HepG2 (cell line): ENCODE measurements around the gene TMEM196. TPM values are rescaled to one million over a fixed set of nuclear protein-coding genes. Genes with fewer than 3 reads are reported as not detected.

Source experiments
- ATAC-seq: fragments of 200-7000 bp; cut with Tn5 transposase; 3 replicates; pipeline ENCODE4 v1.9.1; 2020; ENCODE audit warnings: mild to moderate bottlenecking, moderate library complexity
- BruUV-seq: library from RNA; stranded (reverse); fragments of 400-500 nt; replicated peaks from 2 replicates; lab custom pipeline; 2021; lab: Mats Ljungman, UMichigan
- CTCF ChIA-PET: fragments of 300-600 bp; formaldehyde crosslinking; extraction: SDS; loops from one replicate; lab custom pipeline; 2021; ENCODE audit warnings: low total read pairs, inconsistent platforms, low intra/inter-chr PET ratio; lab: Yijun Ruan, JAX
- POLR2A ChIA-PET: fragments of 350-600 bp; sonication (Branson Sonifier 250); formaldehyde crosslinking; loops from one replicate; lab custom pipeline; 2020; ENCODE audit warnings: antibody characterized with exemption, inconsistent platforms; lab: Yijun Ruan, JAX
- DNase-seq: peaks from one replicate; pipeline ENCODE4 v3.0.0-alpha.2; 2015; ENCODE audit warnings: low spot score
- FAIRE-seq: peaks from 3 replicates; lab custom pipeline; 2011; peaks lifted over from hg19 to GRCh38; lab: Jason Lieb, UNC
- H2AFZ ChIP-seq: one replicate; pipeline ENCODE4 v1.6.1; 2011; ENCODE audit warnings: low read length, inconsistent platforms
- H3K27ac ChIP-seq: fragments of 300-600 bp; 3 replicates; pipeline ENCODE4 v1.8.0; 2011; ENCODE audit warnings: mixed run types, mild to moderate bottlenecking, mixed read lengths, low read length, inconsistent platforms; ENCODE audit not compliant: insufficient read depth; ENCODE audit errors: extremely low read length
- H3K27me3 ChIP-seq, 2 experiments: fragments of 200-600 bp in 1 of 2; 2 replicates in 1 of 2; 3 replicates in 1 of 2; pipeline versions ENCODE4 v1.6.0 to v1.8.0; 2011; ENCODE audit warnings: low read length in 2 of 2, mild to moderate bottlenecking in 2 of 2, moderate library complexity in 2 of 2, inconsistent platforms in 1 of 2; ENCODE audit not compliant: insufficient read depth in 2 of 2, control insufficient read depth in 1 of 2
- H3K36me3 ChIP-seq, 2 experiments: fragments of 200-600 bp in 1 of 2; replicated peaks in 1 of 2; 2 replicates in 1 of 2; 3 replicates in 1 of 2; pipeline versions ENCODE4 v1.5.1 to v1.8.0; 2011; ENCODE audit warnings: low read length in 2 of 2, inconsistent platforms in 1 of 2; ENCODE audit not compliant: insufficient read depth in 2 of 2, control insufficient read depth in 1 of 2
- H3K4me1 ChIP-seq: 2 replicates; pipeline ENCODE4 v1.5.1; 2012; ENCODE audit warnings: low read length, inconsistent platforms; ENCODE audit not compliant: insufficient read depth
- H3K4me2 ChIP-seq: 2 replicates; pipeline ENCODE4 v1.6.0; 2011; ENCODE audit warnings: low read depth, low read length, inconsistent platforms
- H3K4me3 ChIP-seq, 3 experiments: fragments of 200-600 bp in 1 of 3; sonication (generic), shearing (Covaris generic) in 1 of 3; replicated peaks in 1 of 3; 2 replicates each; pipeline ENCODE4 v1.5.1; 2011 to 2016; ENCODE audit warnings: low read length in 3 of 3, inconsistent platforms in 2 of 3, low read depth in 2 of 3, mild to moderate bottlenecking in 2 of 3, control low read depth in 1 of 3, mixed read lengths in 1 of 3; ENCODE audit not compliant: insufficient read depth in 1 of 3
- H3K79me2 ChIP-seq: one replicate; pipeline ENCODE4 v1.6.1; 2011; ENCODE audit warnings: low read length, inconsistent platforms; ENCODE audit not compliant: insufficient read depth
- H3K9ac ChIP-seq: 2 replicates; pipeline ENCODE4 v1.6.0; 2011; ENCODE audit warnings: mild to moderate bottlenecking, low read depth, low read length, inconsistent platforms; ENCODE audit not compliant: insufficient read depth
- H3K9me3 ChIP-seq: 2 replicates; pipeline ENCODE4 v1.5.1; 2012; ENCODE audit warnings: mild to moderate bottlenecking, low read length
- H4K20me1 ChIP-seq: 2 replicates; pipeline ENCODE4 v1.6.0; 2011; ENCODE audit warnings: inconsistent platforms, mild to moderate bottlenecking, low read length, moderate library complexity; ENCODE audit not compliant: insufficient read depth
- ETV5 ChIP-seq: IDR thresholded peaks from 2 replicates; pipeline ENCODE4 v1.6.1; 2018; ENCODE audit warnings: missing biosample characterization, missing genetic modification reagents, inconsistent platforms, borderline replicate concordance
- JUND ChIP-seq: sonication (generic); formaldehyde crosslinking; IDR thresholded peaks from 2 replicates; pipeline ENCODE4 v1.8.0; 2022; ENCODE audit warnings: mild to moderate bottlenecking, missing genetic modification reagents
- KDM5B ChIP-seq: sonication (generic); formaldehyde crosslinking; IDR thresholded peaks from 2 replicates; pipeline ENCODE4 v1.4.0; 2020; ENCODE audit warnings: missing genetic modification reagents, mild to moderate bottlenecking, borderline replicate concordance
- LCORL ChIP-seq, 2 experiments: fragments of 450-650 bp in 1 of 2; sonication (generic) in 1 of 2; formaldehyde crosslinking in 1 of 2; IDR thresholded peaks; 2 replicates each; pipeline versions ENCODE4 v1.5.0 to v1.6.1; 2017 to 2020; ENCODE audit warnings: antibody characterized with exemption in 1 of 2, missing genetic modification reagents in 1 of 2
- MEF2D ChIP-seq: sonication (generic); formaldehyde crosslinking; IDR thresholded peaks from 2 replicates; pipeline ENCODE4 v1.5.1; 2020; ENCODE audit warnings: mild to moderate bottlenecking, missing genetic modification reagents
- TBL1XR1 ChIP-seq: fragments of 150-350 bp; IDR thresholded peaks from 2 replicates; pipeline ENCODE4 v1.6.1; 2014; ENCODE audit warnings: borderline replicate concordance, low read length; ENCODE audit not compliant: partially characterized antibody
- YEATS2 ChIP-seq: sonication (generic); formaldehyde crosslinking; IDR thresholded peaks from 2 replicates; pipeline ENCODE4 v1.4.0; 2020; ENCODE audit warnings: missing genetic modification reagents, borderline replicate concordance
- ZBTB7A ChIP-seq: sonication (generic); formaldehyde crosslinking; IDR thresholded peaks from 2 replicates; pipeline ENCODE4 v1.8.0; 2022; ENCODE audit warnings: mild to moderate bottlenecking, missing genetic modification reagents
- ZFX ChIP-seq: sonication (generic); formaldehyde crosslinking; IDR thresholded peaks from 2 replicates; pipeline ENCODE4 v1.4.0; 2020; ENCODE audit warnings: mild to moderate bottlenecking, low read depth, missing genetic modification reagents, moderate library complexity
- ZFYVE20 ChIP-seq: sonication (generic); formaldehyde crosslinking; IDR thresholded peaks from 2 replicates; pipeline ENCODE4 v1.8.0; 2023; ENCODE audit warnings: low read depth, mild to moderate bottlenecking, moderate library complexity, missing genetic modification reagents, borderline replicate concordance
- ZNF20 ChIP-seq: sonication (generic); formaldehyde crosslinking; IDR thresholded peaks from 2 replicates; pipeline ENCODE4 v1.4.0; 2020; ENCODE audit warnings: mild to moderate bottlenecking, moderate library complexity, missing genetic modification reagents
- ZNF556 ChIP-seq: sonication (generic); formaldehyde crosslinking; IDR thresholded peaks from 2 replicates; pipeline ENCODE4 v1.4.0; 2020; ENCODE audit warnings: mild to moderate bottlenecking, missing genetic modification reagents, borderline replicate concordance
- ZNF598 ChIP-seq: sonication (generic); formaldehyde crosslinking; IDR thresholded peaks from 2 replicates; pipeline ENCODE4 v1.5.1; 2020; ENCODE audit warnings: mild to moderate bottlenecking, missing genetic modification reagents, borderline replicate concordance
- ZNF615 ChIP-seq: sonication (generic); formaldehyde crosslinking; IDR thresholded peaks from 2 replicates; pipeline ENCODE4 v1.5.0; 2020; ENCODE audit warnings: mild to moderate bottlenecking, missing genetic modification reagents, borderline replicate concordance
- ZNF737 ChIP-seq: sonication (generic); formaldehyde crosslinking; IDR thresholded peaks from 2 replicates; pipeline ENCODE4 v1.5.0; 2020; ENCODE audit warnings: missing genetic modification reagents, mild to moderate bottlenecking, borderline replicate concordance
- WGBS: methylation state at CpG from one replicate; pipeline ENCODE4 v1.1.6; 2017; ENCODE audit warnings: low lambda C conversion rate; 5-methylcytosine and 5-hydroxymethylcytosine counted together
- in situ Hi-C: cut with HindIII; loops from 2 replicates; pipeline ENCODE4 v1.10.0; 2017; ENCODE audit warnings: low pct_unique_long_range_greater_than_20kb; ENCODE audit not compliant: extremely low pct_ligation_motif_present
- intact Hi-C: fragments of 100-400 bp; cut with micrococcal nuclease; formaldehyde crosslinking; loops from one replicate; pipeline ENCODE4 v1.10.0; 2022; ENCODE audit not compliant: unreplicated experiment
- polyA plus RNA-seq, 8 experiments: library from polyadenylated mRNA; depleted of rRNA in 3 of 8; stranded (reverse) in 7 of 8; unstranded in 1 of 8; fragments of >200 nt; fragmentation: Illumina TruSeq in 4 of 8; extraction: Trizol in 4 of 8; gene quantifications; 2 replicates each; pipeline versions ENCODE4 v1.2.1 to v1.2.3, GENCODE V29; 2011 to 2016; ENCODE audit warnings: low read depth in 4 of 8, missing spikeins in 1 of 8, mixed read lengths in 1 of 8; ENCODE audit not compliant: insufficient read depth in 1 of 8
- total RNA-seq, 5 experiments: library from RNA; depleted of rRNA; stranded (reverse); fragments of >200 nt; fragmentation: Illumina TruSeq; extraction: Trizol; gene quantifications; 2 replicates each; pipeline ENCODE4 v1.2.3, GENCODE V29; 2016; ENCODE audit warnings: low read depth in 1 of 5
- TF ChIP-seq, protein P1 (sequence below): sonication (generic); formaldehyde crosslinking; IDR thresholded peaks from 2 replicates; pipeline ENCODE4 v1.4.0; 2020; ENCODE audit warnings: missing genetic modification reagents
- TF ChIP-seq, protein P2 (sequence below): sonication (generic); formaldehyde crosslinking; IDR thresholded peaks from 2 replicates; pipeline ENCODE4 v1.4.0; 2020; ENCODE audit warnings: mild to moderate bottlenecking, missing genetic modification reagents

Gene TMEM196
- total and polyA plus RNA-seq, 2 of the 13 experiments (the other 11 are each of a cell fraction or from before 2014, with no cell fraction given), result not detected

DNA sequence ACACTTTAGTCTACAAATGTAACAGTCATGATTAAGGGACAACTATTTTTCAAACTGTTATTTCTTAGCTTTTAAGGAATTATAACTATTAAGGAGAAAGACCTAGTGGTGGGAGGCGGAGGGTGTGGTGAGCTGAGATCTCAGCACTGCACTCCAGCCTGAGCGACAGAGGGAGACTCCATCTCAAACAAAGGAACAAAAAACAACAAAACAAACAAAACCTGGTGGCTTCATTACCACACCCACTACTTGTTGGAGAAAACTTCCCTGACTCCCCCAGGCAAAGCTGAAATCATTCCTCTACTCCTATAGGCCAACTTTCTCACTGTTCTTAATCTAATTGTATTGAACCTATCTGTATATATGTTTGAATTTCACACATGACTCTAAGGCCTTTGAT lies 67.8 kb downstream of the TMEM196 start:
- Histone ChIP-seq H3K79me2 (peaks cover 42% of the 10 kb centered on the region), H3K4me2 (no peak overlapping the region), H3K27me3 (peaks cover 0 to 6% of the 10 kb centered on the region in 2 experiments; a peak in 1 of 5 replicates), H3K4me1 (peaks cover 45% of the 10 kb centered on the region), H3K9me3 (no peaks in the 10 kb centered on the region), H3K9ac (no peak overlapping the region), H4K20me1 (no peaks in the 10 kb centered on the region; the same call in 1 of the 2 replicates), H3K4me3 (no peak overlapping the region), H3K36me3 (peaks cover 1 to 7% of the 10 kb centered on the region in 2 experiments; a peak in 2 of 5 replicates), H2AFZ (no peak overlapping the region), H3K27ac (no peak overlapping the region)
- no peak for DNase-seq
- CTCF ChIA-PET, result no interaction called here
- FAIRE-seq, result no peak
- ATAC-seq, result no peak
- in situ Hi-C loops (no loop called here), intact Hi-C loops (loop anchor here (5.0 kb wide), 1 partner anchor 517 kb away; no protein-coding TSS in a partner anchor)
- WGBS, result 80% methylated on average over 2 of the region's 2 CpGs
- BruUV-seq, result no TSS peak
- TF ChIP-seq ETV5 (no peak), ZFYVE20 (CRISPR knock-in tag) (no peak), JUND (CRISPR knock-in tag) (no peak), ZNF556 (CRISPR knock-in tag) (no peak), ZNF20 (CRISPR knock-in tag) (no peak), MEF2D (CRISPR knock-in tag) (no peak), TBL1XR1 (no peak), ZNF598 (CRISPR knock-in tag) (no peak), YEATS2 (CRISPR knock-in tag) (no peak), KDM5B (no peak), LCORL (IDR thresholded peaks at IDR 0.05) (no peak), LCORL (CRISPR knock-in tag; IDR thresholded peaks at IDR 0.05) (no peak), ZFX (no peak), ZNF615 (no peak), ZNF737 (CRISPR knock-in tag) (no peak), ZBTB7A (CRISPR knock-in tag) (no peak)
- TF ChIP-seq, protein P1, sequence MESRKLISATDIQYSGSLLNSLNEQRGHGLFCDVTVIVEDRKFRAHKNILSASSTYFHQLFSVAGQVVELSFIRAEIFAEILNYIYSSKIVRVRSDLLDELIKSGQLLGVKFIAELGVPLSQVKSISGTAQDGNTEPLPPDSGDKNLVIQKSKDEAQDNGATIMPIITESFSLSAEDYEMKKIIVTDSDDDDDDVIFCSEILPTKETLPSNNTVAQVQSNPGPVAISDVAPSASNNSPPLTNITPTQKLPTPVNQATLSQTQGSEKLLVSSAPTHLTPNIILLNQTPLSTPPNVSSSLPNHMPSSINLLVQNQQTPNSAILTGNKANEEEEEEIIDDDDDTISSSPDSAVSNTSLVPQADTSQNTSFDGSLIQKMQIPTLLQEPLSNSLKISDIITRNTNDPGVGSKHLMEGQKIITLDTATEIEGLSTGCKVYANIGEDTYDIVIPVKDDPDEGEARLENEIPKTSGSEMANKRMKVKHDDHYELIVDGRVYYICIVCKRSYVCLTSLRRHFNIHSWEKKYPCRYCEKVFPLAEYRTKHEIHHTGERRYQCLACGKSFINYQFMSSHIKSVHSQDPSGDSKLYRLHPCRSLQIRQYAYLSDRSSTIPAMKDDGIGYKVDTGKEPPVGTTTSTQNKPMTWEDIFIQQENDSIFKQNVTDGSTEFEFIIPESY (CRISPR knock-in tag), result no peak
- TF ChIP-seq, protein P2, sequence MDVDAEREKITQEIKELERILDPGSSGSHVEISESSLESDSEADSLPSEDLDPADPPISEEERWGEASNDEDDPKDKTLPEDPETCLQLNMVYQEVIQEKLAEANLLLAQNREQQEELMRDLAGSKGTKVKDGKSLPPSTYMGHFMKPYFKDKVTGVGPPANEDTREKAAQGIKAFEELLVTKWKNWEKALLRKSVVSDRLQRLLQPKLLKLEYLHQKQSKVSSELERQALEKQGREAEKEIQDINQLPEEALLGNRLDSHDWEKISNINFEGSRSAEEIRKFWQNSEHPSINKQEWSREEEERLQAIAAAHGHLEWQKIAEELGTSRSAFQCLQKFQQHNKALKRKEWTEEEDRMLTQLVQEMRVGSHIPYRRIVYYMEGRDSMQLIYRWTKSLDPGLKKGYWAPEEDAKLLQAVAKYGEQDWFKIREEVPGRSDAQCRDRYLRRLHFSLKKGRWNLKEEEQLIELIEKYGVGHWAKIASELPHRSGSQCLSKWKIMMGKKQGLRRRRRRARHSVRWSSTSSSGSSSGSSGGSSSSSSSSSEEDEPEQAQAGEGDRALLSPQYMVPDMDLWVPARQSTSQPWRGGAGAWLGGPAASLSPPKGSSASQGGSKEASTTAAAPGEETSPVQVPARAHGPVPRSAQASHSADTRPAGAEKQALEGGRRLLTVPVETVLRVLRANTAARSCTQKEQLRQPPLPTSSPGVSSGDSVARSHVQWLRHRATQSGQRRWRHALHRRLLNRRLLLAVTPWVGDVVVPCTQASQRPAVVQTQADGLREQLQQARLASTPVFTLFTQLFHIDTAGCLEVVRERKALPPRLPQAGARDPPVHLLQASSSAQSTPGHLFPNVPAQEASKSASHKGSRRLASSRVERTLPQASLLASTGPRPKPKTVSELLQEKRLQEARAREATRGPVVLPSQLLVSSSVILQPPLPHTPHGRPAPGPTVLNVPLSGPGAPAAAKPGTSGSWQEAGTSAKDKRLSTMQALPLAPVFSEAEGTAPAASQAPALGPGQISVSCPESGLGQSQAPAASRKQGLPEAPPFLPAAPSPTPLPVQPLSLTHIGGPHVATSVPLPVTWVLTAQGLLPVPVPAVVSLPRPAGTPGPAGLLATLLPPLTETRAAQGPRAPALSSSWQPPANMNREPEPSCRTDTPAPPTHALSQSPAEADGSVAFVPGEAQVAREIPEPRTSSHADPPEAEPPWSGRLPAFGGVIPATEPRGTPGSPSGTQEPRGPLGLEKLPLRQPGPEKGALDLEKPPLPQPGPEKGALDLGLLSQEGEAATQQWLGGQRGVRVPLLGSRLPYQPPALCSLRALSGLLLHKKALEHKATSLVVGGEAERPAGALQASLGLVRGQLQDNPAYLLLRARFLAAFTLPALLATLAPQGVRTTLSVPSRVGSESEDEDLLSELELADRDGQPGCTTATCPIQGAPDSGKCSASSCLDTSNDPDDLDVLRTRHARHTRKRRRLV, result no peak
- POLR2A ChIA-PET, result no interaction called here
